H1 (cell line): Measurements from ENCODE around the gene TPRA1. TPM values are rescaled to one million over a fixed set of nuclear protein-coding genes. Genes with fewer than 3 reads are reported as not detected.

ENCODE experiments used
- CTCF ChIA-PET: fragments of 300-600 bp; sonication (Branson Sonifier 250); formaldehyde crosslinking; loops from one replicate; lab custom pipeline; 2021; ENCODE audit not compliant: partially characterized antibody; lab: Charles Lee
- POLR2A ChIA-PET: fragments of 300-600 bp; sonication (Branson Sonifier 250); formaldehyde crosslinking; loops from one replicate; lab custom pipeline; 2021; ENCODE audit warnings: inconsistent platforms; ENCODE audit not compliant: partially characterized antibody; lab: Charles Lee
- DNase-seq, 2 experiments: peaks; one replicate each; pipeline versions ENCODE4 v3.0.0 to v3.0.0-alpha.2; 2010 to 2022; ENCODE audit warnings: low spot score in 2 of 2, low read depth in 1 of 2, mixed read lengths in 1 of 2
- FAIRE-seq: peaks from 2 replicates; lab custom pipeline; 2011; peaks lifted over from hg19 to GRCh38; lab: Jason Lieb, UNC
- H2AFZ ChIP-seq: 2 replicates; pipeline ENCODE4 v1.8.1; 2012; ENCODE audit warnings: low read length, inconsistent platforms
- H2AK5ac ChIP-seq: 2 replicates; pipeline ENCODE4 v1.6.1; 2013; ENCODE audit warnings: low read depth, low read length
- H2BK120ac ChIP-seq: replicated peaks from 2 replicates; pipeline ENCODE3; 2013; ENCODE audit warnings: low read depth, low read length, inconsistent platforms
- H2BK12ac ChIP-seq: 2 replicates; pipeline ENCODE4 v1.6.1; 2013; ENCODE audit warnings: low read depth, low read length
- H2BK15ac ChIP-seq: 2 replicates; pipeline ENCODE4 v1.6.1; 2013; ENCODE audit warnings: low read length
- H2BK20ac ChIP-seq: 2 replicates; pipeline ENCODE4 v1.6.1; 2013; ENCODE audit warnings: low read length
- H2BK5ac ChIP-seq: 2 replicates; pipeline ENCODE4 v1.6.1; 2013; ENCODE audit warnings: low read depth, low read length
- H3K14ac ChIP-seq: 2 replicates; pipeline ENCODE4 v1.6.1; 2013; ENCODE audit warnings: inconsistent platforms; ENCODE audit not compliant: insufficient read length
- H3K18ac ChIP-seq: 2 replicates; pipeline ENCODE4 v1.6.1; 2013; ENCODE audit warnings: low read length; ENCODE audit errors: extremely low read depth
- H3K23ac ChIP-seq: 2 replicates; pipeline ENCODE4 v1.6.1; 2013; ENCODE audit warnings: inconsistent platforms; ENCODE audit not compliant: insufficient read length
- H3K23me2 ChIP-seq: 2 replicates; pipeline ENCODE4 v1.6.1; 2013; ENCODE audit warnings: low read depth, low read length
- H3K27ac ChIP-seq: 2 replicates; pipeline ENCODE4 v1.6.1; 2011; ENCODE audit warnings: low read depth, low read length, inconsistent platforms
- H3K27me3 ChIP-seq, 4 experiments: replicated peaks in 1 of 4; 1 replicate in 1 of 4; 2 replicates in 3 of 4; pipeline versions ENCODE4 v1.6.1 to v1.8.1; 2011 to 2013; ENCODE audit warnings: low read length in 3 of 4, mild to moderate bottlenecking in 3 of 4, inconsistent platforms in 2 of 4, mixed read lengths in 2 of 4, moderate library complexity in 1 of 4; ENCODE audit not compliant: control insufficient read depth in 3 of 4, insufficient read depth in 3 of 4; ENCODE audit errors: extremely low read depth in 1 of 4
- H3K36me3 ChIP-seq, 4 experiments: 2 replicates each; pipeline versions ENCODE4 v1.6.1 to v1.8.1; 2011 to 2013; ENCODE audit warnings: mild to moderate bottlenecking in 4 of 4, low read length in 3 of 4, moderate library complexity in 2 of 4, control low read depth in 1 of 4, inconsistent platforms in 1 of 4; ENCODE audit not compliant: insufficient read depth in 4 of 4, control insufficient read depth in 2 of 4
- H3K4ac ChIP-seq: replicated peaks from 2 replicates; pipeline ENCODE3; 2013; ENCODE audit warnings: low read length, low read depth, mixed read lengths, inconsistent platforms; ENCODE audit not compliant: insufficient read length
- H3K4me1 ChIP-seq, 4 experiments: replicated peaks in 1 of 4; 1 replicate in 1 of 4; 2 replicates in 3 of 4; pipeline versions ENCODE4 v1.6.1 to v1.8.1; 2011 to 2013; ENCODE audit warnings: low read length in 3 of 4, inconsistent platforms in 2 of 4, mixed read lengths in 1 of 4; ENCODE audit not compliant: insufficient read depth in 4 of 4, control insufficient read depth in 3 of 4
- H3K4me2 ChIP-seq, 2 experiments: 2 replicates each; pipeline versions ENCODE4 v1.6.1 to v1.8.1; 2011 to 2013; ENCODE audit warnings: low read depth in 2 of 2, low read length in 2 of 2, control low read depth in 1 of 2, inconsistent platforms in 1 of 2, mild to moderate bottlenecking in 1 of 2; ENCODE audit not compliant: insufficient read depth in 1 of 2
- H3K4me3 ChIP-seq, 4 experiments: fragments of 200-600, 300-600 bp in 1 of 4; sonication (generic), shearing (Covaris generic), sonication (Bioruptor Twin) in 1 of 4; 2 replicates each; pipeline versions ENCODE4 v1.5.1 to v1.8.1; 2011 to 2016; ENCODE audit warnings: low read length in 4 of 4, low read depth in 3 of 4, control low read depth in 2 of 4, inconsistent platforms in 2 of 4, mild to moderate bottlenecking in 2 of 4, mixed read lengths in 1 of 4, moderate library complexity in 1 of 4; ENCODE audit not compliant: insufficient read depth in 2 of 4; ENCODE audit errors: extremely low read depth in 1 of 4
- H3K56ac ChIP-seq: replicated peaks from 2 replicates; pipeline ENCODE3; 2013; ENCODE audit warnings: low read depth, mild to moderate bottlenecking, mixed read lengths, low read length, inconsistent platforms; ENCODE audit not compliant: insufficient read length
- H3K79me1 ChIP-seq: 2 replicates; pipeline ENCODE4 v1.6.1; 2013; ENCODE audit warnings: low read depth, low read length, control low read depth
- H3K79me2 ChIP-seq, 2 experiments: 2 replicates each; pipeline versions ENCODE4 v1.6.1 to v1.8.1; 2012 to 2013; ENCODE audit warnings: low read length in 2 of 2, mild to moderate bottlenecking in 2 of 2, inconsistent platforms in 1 of 2; ENCODE audit not compliant: insufficient read depth in 2 of 2, control insufficient read depth in 1 of 2
- H3K9ac ChIP-seq, 4 experiments: replicated peaks in 1 of 4; 1 replicate in 1 of 4; 2 replicates in 3 of 4; pipeline versions ENCODE4 v1.6.1 to v1.8.1; 2011 to 2013; ENCODE audit warnings: low read depth in 3 of 4, low read length in 3 of 4, control low read depth in 2 of 4, mild to moderate bottlenecking in 2 of 4, moderate library complexity in 2 of 4, inconsistent platforms in 1 of 4; ENCODE audit errors: extremely low read depth in 1 of 4
- H3K9me3 ChIP-seq, 2 experiments: 2 replicates each; pipeline versions ENCODE4 v1.6.1 to v1.8.1; 2012 to 2013; ENCODE audit warnings: mild to moderate bottlenecking in 2 of 2, moderate library complexity in 2 of 2, control low read depth in 1 of 2, inconsistent platforms in 1 of 2, low read depth in 1 of 2, low read length in 1 of 2, mixed read lengths in 1 of 2; ENCODE audit not compliant: insufficient read depth in 2 of 2
- H4K20me1 ChIP-seq, 2 experiments: replicated peaks in 1 of 2; 2 replicates each; pipeline versions ENCODE3 to v1.8.1; 2011 to 2013; ENCODE audit warnings: inconsistent platforms in 2 of 2, low read length in 2 of 2, mild to moderate bottlenecking in 1 of 2; ENCODE audit not compliant: insufficient read depth in 2 of 2, control insufficient read depth in 1 of 2
- H4K5ac ChIP-seq: 2 replicates; pipeline ENCODE4 v1.6.1; 2013; ENCODE audit warnings: low read length, low read depth, mixed read lengths, inconsistent platforms; ENCODE audit not compliant: insufficient read length
- H4K8ac ChIP-seq: 2 replicates; pipeline ENCODE4 v1.8.0; 2013; ENCODE audit warnings: mild to moderate bottlenecking, moderate library complexity, low read length, inconsistent platforms; ENCODE audit not compliant: insufficient read depth; ENCODE audit errors: extremely low read depth
- H4K91ac ChIP-seq: replicated peaks from 2 replicates; pipeline ENCODE3; 2013; ENCODE audit warnings: low read length, mixed read lengths, inconsistent platforms; ENCODE audit not compliant: insufficient read length
- USF2 ChIP-seq: IDR thresholded peaks from 2 replicates; pipeline ENCODE4 v1.6.1; 2011; ENCODE audit warnings: low read length, improper control_type of control experiment
- WGBS, 2 experiments: shearing (Covaris generic) in 1 of 2; methylation state at CpG; one replicate each; pipeline versions ENCODE4 v1.1.6 to v1.1.7; 2013 to 2015; ENCODE audit warnings: low lambda C conversion rate in 2 of 2, mixed read lengths in 2 of 2, inconsistent platforms in 1 of 2, low coverage in 1 of 2, missing lambda C conversion rate in 1 of 2; ENCODE audit not compliant: insufficient replicate concordance in 2 of 2, insufficient coverage in 1 of 2, insufficient read length in 1 of 2; ENCODE audit errors: extremely low coverage in 1 of 2, missing lambda C conversion rate in 1 of 2; 5-methylcytosine and 5-hydroxymethylcytosine counted together
- polyA plus RNA-seq, 7 experiments: library from polyadenylated mRNA; depleted of rRNA in 3 of 7; stranded (reverse) in 5 of 7; unstranded in 2 of 7; fragments of >200 nt in 5 of 7; fragments of 200-250 nt in 2 of 7; gene quantifications; 1 replicate in 5 of 7; 2 replicates in 1 of 7; 4 replicates in 1 of 7; pipeline versions ENCODE4 v1.2.1 to v1.2.3, GENCODE V29; 2011 to 2013; ENCODE audit warnings: missing spikeins in 2 of 7, mixed read lengths in 2 of 7
- total RNA-seq: library from RNA; stranded (reverse); fragmentation: NEBNext Ultra II Directional; extraction: Animal tissue kit (Norgen Biotek cat#: 25700); gene quantifications from 2 replicates; pipeline ENCODE4 v1.2.1, GENCODE V29; 2021

The TPRA1 gene
- total and polyA plus RNA-seq, 2 of the 8 experiments (the other 6 are each of a cell fraction or from before 2014, with no cell fraction given) = 18.8 to 38.5 TPM

GRCh38 chr3:127588806-127589577 is 1.5 kb downstream of the TPRA1 start:
- peaks cover 16% of the 10 kb centered on the region; the same call in 1 of the 2 replicates for H3K23me2 ChIP-seq
- H3K9ac ChIP-seq = peak overlapping the region in 2 of 4 experiments; percentile 7 to 72; a peak in 4 of 7 replicates
- H2BK12ac ChIP-seq = peak overlapping the region; percentile 39; the same call in 1 of the 2 replicates
- H3K4me2 ChIP-seq = peak overlapping the region; percentile 92 to 96
- H2BK5ac ChIP-seq = no peak overlapping the region; the same call in 1 of the 2 replicates
- H2AFZ ChIP-seq = no peak overlapping the region
- POLR2A ChIA-PET = interaction anchor here (1.1 to 5.5 kb wide), 3 partner anchors 10 to 33 kb away, joined by 7 to 48 read pairs (median 10); partner anchors contain the start of gene MCM2
- H3K4ac ChIP-seq = no peak overlapping the region
- no peak for FAIRE-seq
- H3K9me3 ChIP-seq = no peaks in the 10 kb centered on the region
- H3K27me3 ChIP-seq = peaks cover 0 to 6% (median 1%) of the 10 kb centered on the region in 4 experiments; a peak in 1 of 7 replicates
- H4K8ac ChIP-seq = no peak overlapping the region; the same call in 1 of the 2 replicates
- peaks cover 10 to 19% (median 14%) of the 10 kb centered on the region in 4 experiments for H3K4me1 ChIP-seq
- H3K56ac ChIP-seq = no peak overlapping the region
- peaks cover 0 to 20% of the 10 kb centered on the region in 2 experiments; a peak in 1 of 4 replicates for H3K79me2 ChIP-seq
- H3K79me1 ChIP-seq = peaks cover 9% of the 10 kb centered on the region
- no peak overlapping the region for H4K5ac ChIP-seq
- CTCF ChIA-PET = interaction anchor here (1.9 to 9.2 kb wide), 2 partner anchors 9 to 14 kb away, joined by 4 to 77 read pairs; no protein-coding TSS in a partner anchor
- H2AK5ac ChIP-seq = no peak overlapping the region
- H2BK15ac ChIP-seq = no peak overlapping the region
- peaks cover 5 to 14% of the 10 kb centered on the region in 2 experiments for H4K20me1 ChIP-seq
- DNase-seq = no peak
- no peak overlapping the region for H4K91ac ChIP-seq
- no peaks in the 10 kb centered on the region; a peak in 1 of 8 replicates for H3K36me3 ChIP-seq
- H3K14ac ChIP-seq = no peak overlapping the region
- H3K27ac ChIP-seq = no peak overlapping the region
- 69% methylated on average over 9 of the region's 12 CpGs; no CpG with 5 or more reads in 1 of the 2 experiments for WGBS, 2 experiments
- H2BK20ac ChIP-seq = no peak overlapping the region
- peak overlapping the region; percentile 68 to 81 (median 75); a peak in 7 of 8 replicates for H3K4me3 ChIP-seq
- no peak for TF ChIP-seq USF2
- no peak overlapping the region; the same call in 1 of the 2 replicates for H3K18ac ChIP-seq
- H3K23ac ChIP-seq = no peak overlapping the region
- no peak overlapping the region for H2BK120ac ChIP-seq
